ENCODE data around the gene KRT39.

GRCh38 chr17:40997361-40997760 is 30.6 kb upstream of the KRT39 start:
- TF ChIP-seq, protein P1, sequence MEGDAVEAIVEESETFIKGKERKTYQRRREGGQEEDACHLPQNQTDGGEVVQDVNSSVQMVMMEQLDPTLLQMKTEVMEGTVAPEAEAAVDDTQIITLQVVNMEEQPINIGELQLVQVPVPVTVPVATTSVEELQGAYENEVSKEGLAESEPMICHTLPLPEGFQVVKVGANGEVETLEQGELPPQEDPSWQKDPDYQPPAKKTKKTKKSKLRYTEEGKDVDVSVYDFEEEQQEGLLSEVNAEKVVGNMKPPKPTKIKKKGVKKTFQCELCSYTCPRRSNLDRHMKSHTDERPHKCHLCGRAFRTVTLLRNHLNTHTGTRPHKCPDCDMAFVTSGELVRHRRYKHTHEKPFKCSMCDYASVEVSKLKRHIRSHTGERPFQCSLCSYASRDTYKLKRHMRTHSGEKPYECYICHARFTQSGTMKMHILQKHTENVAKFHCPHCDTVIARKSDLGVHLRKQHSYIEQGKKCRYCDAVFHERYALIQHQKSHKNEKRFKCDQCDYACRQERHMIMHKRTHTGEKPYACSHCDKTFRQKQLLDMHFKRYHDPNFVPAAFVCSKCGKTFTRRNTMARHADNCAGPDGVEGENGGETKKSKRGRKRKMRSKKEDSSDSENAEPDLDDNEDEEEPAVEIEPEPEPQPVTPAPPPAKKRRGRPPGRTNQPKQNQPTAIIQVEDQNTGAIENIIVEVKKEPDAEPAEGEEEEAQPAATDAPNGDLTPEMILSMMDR (IDR thresholded peaks at IDR 0.05), result no peak
- no peak for TF ChIP-seq POLR2AphosphoS5 (IDR thresholded peaks at IDR 0.05)
